Right ventricle myocardium inferior (tissue), 1 donor: ENCODE measurements around the gene TENM4. TPM values are rescaled to one million over a fixed set of nuclear protein-coding genes. Genes with fewer than 3 reads are reported as not detected.
A peak's percentile ranks its signal among the peaks of the same experiment; 100 is the strongest.

Experiments
- ATAC-seq: fragments of 200-7000 bp; cut with Tn5 transposase; one replicate; pipeline ENCODE4 v1.9.1; 2020; ENCODE audit warnings: mild to moderate bottlenecking, moderate library complexity
- DNase-seq: peaks from one replicate; pipeline ENCODE4 v3.0.0; 2021; ENCODE audit errors: missing footprints
- intact Hi-C: fragments of 100-400 bp; cut with DNase I; formaldehyde crosslinking; loops from one replicate; pipeline ENCODE4 v1.11.0; 2022
- total RNA-seq: library from RNA; stranded (reverse); fragmentation: NEBNext Ultra II Directional; extraction: Animal tissue kit (Norgen Biotek cat#: 25700); gene quantifications from one replicate; pipeline ENCODE4 v1.2.1, GENCODE V29; 2021
- donor health status: DM: no; HTN: yes; CAD: no; lungs with severe emphysema.

The TENM4 gene
- total RNA-seq, 1 donor from 2014 or later = 0.35 TPM

- ATAC-seq (no peak), DNase-seq (no peak)
- intact Hi-C loops = no loop called here
These were observed 369.6 kb downstream of the TENM4 start for GRCh38 chr11:79071190-79071589.

- ATAC-seq = no peak
- DNase-seq = no peak
- intact Hi-C loops = no loop called here
These were observed 370.3 kb downstream of the TENM4 start for GRCh38 chr11:79070518-79070917.

- ATAC-seq (no peak), DNase-seq (peak; percentile 70)
- intact Hi-C loops = no loop called here
These were observed 371.3 kb downstream of the TENM4 start for GRCh38 chr11:79069504-79069903.

- intact Hi-C loops = no loop called here
- DNase-seq = no peak
- ATAC-seq = no peak
These were observed 372.5 kb downstream of the TENM4 start for GRCh38 chr11:79068356-79068755.

- no peak for DNase-seq
- intact Hi-C loops = no loop called here
- ATAC-seq = no peak
These were observed 373.5 kb downstream of the TENM4 start for GRCh38 chr11:79067352-79067679.

- intact Hi-C loops = no loop called here
- ATAC-seq = no peak
- no peak for DNase-seq
These were observed 374.1 kb downstream of the TENM4 start for GRCh38 chr11:79066456-79067351.

- intact Hi-C loops = no loop called here
- ATAC-seq = no peak
- no peak for DNase-seq
These were observed 377.7 kb downstream of the TENM4 start for GRCh38 chr11:79062814-79063762.

- no peak for ATAC-seq
- intact Hi-C loops = no loop called here
- no peak for DNase-seq
These were observed 380.5 kb downstream of the TENM4 start for GRCh38 chr11:79060081-79060953.

GRCh38 chr11:79059141-79059540 lies 381.7 kb downstream of the TENM4 start:
- ATAC-seq (no peak), DNase-seq (no peak)
- intact Hi-C loops = no loop called here

- intact Hi-C loops = no loop called here
- no peak for DNase-seq
- peak; percentile 71 for ATAC-seq
These were observed 384.8 kb downstream of the TENM4 start for GRCh38 chr11:79055856-79056631.

- no peak for ATAC-seq
- intact Hi-C loops = no loop called here
- DNase-seq = no peak
These were observed 386.2 kb downstream of the TENM4 start for GRCh38 chr11:79054636-79055035.

GRCh38 chr11:79052544-79052943 lies 388.3 kb downstream of the TENM4 start:
- no peak for ATAC-seq
- no peak for DNase-seq
- intact Hi-C loops = no loop called here

GRCh38 chr11:79050786-79051185 lies 390.0 kb downstream of the TENM4 start:
- intact Hi-C loops = no loop called here
- DNase-seq = no peak
- peak; percentile 88 for ATAC-seq

GRCh38 chr11:79049741-79050179 lies 391.1 kb downstream of the TENM4 start:
- ATAC-seq (no peak), DNase-seq (no peak)
- intact Hi-C loops = no loop called here

- DNase-seq (no peak), ATAC-seq (no peak)
- intact Hi-C loops = no loop called here
These were observed 392.9 kb downstream of the TENM4 start for GRCh38 chr11:79047980-79048379.

GRCh38 chr11:79047321-79047720 lies 393.5 kb downstream of the TENM4 start:
- no peak for ATAC-seq
- intact Hi-C loops = no loop called here

GRCh38 chr11:79046366-79046765 lies 394.5 kb downstream of the TENM4 start:
- no peak for ATAC-seq
- intact Hi-C loops = no loop called here
- no peak for DNase-seq

More at GRCh38 chr11:79047321-79047720, 393.5 kb downstream of the TENM4 start:
- DNase-seq = no peak

- ATAC-seq = no peak
- intact Hi-C loops = no loop called here
- DNase-seq = no peak
These were observed 395.0 kb downstream of the TENM4 start for GRCh38 chr11:79045800-79046304.
